ENCODE data around the gene ST6GALNAC5. TPM values are rescaled to one million over a fixed set of nuclear protein-coding genes. Genes with fewer than 3 reads are reported as not detected.

Gene ST6GALNAC5
- total RNA-seq, 4 donors from 2014 or later: not detected

DNA sequence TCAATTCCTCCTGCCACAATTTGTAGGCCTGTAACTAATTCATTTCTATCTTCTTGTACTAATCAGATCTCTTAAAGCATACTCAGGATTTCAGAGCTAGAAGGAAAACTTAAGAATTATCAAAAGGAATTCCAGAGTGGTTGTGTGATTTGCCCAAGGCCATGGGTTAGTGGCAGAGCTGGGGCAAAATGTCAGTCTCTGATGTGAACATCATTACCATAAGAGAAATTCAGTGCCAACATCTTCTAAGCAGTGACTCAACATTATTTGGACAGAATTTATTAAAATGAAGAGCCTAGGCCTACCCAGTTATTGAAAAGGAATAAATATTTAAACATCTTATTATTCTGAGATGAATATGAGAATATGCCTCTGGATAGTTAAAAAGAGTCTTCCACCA lies 14.5 kb downstream of the ST6GALNAC5 start:
- TF ChIP-seq, protein P1, sequence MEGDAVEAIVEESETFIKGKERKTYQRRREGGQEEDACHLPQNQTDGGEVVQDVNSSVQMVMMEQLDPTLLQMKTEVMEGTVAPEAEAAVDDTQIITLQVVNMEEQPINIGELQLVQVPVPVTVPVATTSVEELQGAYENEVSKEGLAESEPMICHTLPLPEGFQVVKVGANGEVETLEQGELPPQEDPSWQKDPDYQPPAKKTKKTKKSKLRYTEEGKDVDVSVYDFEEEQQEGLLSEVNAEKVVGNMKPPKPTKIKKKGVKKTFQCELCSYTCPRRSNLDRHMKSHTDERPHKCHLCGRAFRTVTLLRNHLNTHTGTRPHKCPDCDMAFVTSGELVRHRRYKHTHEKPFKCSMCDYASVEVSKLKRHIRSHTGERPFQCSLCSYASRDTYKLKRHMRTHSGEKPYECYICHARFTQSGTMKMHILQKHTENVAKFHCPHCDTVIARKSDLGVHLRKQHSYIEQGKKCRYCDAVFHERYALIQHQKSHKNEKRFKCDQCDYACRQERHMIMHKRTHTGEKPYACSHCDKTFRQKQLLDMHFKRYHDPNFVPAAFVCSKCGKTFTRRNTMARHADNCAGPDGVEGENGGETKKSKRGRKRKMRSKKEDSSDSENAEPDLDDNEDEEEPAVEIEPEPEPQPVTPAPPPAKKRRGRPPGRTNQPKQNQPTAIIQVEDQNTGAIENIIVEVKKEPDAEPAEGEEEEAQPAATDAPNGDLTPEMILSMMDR (IDR thresholded peaks at IDR 0.05; ENCODE audit: low read depth): no peak

DNA sequence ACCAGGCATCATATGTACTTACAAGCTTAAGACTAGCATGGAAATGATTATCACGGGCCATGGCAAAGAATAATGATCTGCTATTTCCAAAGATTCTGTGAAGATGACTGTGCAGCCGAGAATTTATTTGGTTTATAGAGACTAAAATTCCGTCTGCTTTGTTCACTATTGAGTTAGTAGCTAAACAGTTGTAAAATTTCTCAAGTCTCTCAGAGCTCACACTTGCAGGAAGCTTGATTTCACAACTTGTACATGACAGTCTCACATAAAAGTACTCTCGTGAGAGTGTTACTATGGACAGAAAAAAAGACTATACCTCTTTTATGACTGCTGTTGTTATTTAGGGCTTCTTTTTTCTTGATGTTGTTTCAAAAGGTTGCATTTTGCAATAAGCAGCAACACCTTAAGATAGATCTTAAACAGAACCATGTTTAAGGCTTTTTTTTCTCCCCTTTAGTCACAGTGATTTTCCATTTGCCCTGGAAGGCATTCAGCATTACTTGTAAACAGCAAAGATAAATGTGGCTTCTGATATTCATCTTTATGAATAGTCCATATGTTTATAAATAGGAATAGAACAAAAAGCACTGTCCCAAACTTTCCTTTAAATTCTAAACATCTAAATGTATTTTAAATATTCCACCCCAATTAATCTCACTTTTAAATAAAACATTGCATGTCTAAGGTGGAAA lies 24.8 kb downstream of the ST6GALNAC5 start:
- TF ChIP-seq, protein P1 (IDR thresholded peaks at IDR 0.05; ENCODE audit: low read depth): no peak

DNA sequence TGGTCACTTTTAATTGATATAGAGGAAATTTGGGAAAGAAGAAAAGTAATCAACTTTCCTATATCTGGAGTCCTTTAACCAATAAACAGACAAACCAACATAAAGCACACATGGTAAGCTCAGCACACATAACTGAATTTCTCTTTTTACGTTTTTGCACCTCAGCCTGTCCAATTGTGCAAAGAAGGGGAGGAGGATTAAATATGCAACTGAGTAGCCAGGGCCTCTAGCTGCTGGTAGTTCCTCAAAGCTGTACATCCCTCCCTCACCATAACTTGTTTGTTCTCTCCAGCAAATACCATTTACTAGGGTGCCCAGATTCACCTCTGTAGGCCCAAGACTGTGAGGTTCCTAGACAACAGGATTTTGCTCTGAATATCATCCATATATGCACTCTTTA lies 25.4 kb downstream of the ST6GALNAC5 start:
- TF ChIP-seq, protein P1 (IDR thresholded peaks at IDR 0.05; ENCODE audit: low read depth): no peak

DNA sequence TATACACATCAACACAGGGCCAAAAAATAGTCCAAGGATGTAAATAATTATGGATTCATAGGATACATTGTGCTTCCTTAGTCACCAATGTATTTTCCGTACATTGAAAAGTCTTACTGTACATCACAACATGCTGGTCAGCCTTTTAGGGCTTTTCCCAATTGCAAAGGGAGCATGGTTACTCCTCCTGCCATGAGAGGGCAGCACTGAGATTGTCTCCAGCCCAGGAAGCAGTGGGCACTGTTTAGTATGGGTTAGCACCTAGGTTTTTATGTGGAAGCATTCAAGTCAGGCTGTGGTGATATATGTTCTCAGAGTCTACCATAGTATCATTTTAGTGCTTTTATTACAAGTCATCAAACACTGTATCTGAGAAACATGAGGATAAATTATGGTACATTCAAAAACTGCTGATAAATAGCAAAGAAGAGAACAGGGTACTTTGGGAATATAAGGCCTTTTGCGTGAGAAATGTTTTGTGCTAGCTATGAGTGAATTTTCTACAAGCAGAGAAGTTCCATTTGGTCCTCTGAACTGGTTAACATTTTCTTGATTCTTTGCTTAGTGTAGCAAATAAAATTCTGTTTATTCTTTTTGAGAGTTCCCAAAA lies 34.0 kb downstream of the ST6GALNAC5 start:
- TF ChIP-seq, protein P1 (IDR thresholded peaks at IDR 0.05; ENCODE audit: low read depth): no peak

DNA sequence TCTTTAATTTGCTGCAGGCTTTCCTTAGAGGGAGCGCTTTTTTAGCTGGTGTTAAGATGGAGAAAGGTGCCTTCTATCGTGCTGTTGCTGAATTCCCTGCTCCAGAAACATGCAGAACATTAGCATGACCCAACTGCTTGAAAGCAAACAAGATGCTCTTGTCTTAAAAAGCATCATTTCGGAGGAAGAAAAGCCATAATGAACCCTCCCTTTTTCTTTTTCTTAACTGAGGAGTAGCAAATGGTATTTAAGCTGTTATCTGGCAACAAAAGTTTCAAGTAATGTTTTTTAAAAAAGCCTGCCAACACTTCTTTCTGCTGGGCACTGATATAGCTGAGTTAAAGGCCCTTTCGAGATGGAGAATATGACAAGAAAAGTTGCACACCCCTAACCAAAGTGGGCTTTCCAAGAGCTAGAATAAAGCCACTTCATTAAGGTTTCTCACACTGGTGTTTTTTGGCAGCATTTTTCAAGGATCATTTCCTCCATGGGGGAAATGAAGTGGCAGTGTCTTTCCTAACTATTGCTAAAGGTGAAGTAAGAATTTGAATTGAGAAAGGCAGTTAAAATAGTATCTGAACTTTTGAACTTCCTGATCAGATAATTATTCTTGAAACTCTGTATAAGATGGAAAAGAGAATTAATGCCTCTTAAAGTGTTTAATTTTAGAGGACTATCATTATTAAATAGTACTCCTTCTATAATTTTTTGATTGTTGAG lies 38.8 kb downstream of the ST6GALNAC5 start:
- TF ChIP-seq, protein P1 (IDR thresholded peaks at IDR 0.05; ENCODE audit: low read depth): no peak

DNA sequence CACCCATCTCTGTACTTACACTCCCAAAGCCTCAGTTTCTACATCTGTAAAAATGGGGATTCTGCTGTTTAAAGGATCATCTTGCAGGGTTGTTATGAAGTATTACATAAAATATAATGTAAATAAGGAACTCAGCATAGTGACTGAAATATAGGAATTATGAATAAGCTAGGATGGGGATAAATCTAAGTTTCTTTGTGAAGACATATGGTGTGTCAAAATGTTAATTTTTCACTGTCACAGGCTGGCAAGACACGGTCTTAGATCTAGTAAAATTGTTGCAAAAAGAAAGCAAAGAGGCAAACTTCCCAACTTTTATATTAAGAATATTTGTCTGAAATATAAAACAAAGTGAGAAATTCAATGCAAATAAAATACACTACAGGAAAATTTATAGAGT lies 42.0 kb downstream of the ST6GALNAC5 start:
- TF ChIP-seq, protein P1 (IDR thresholded peaks at IDR 0.05; ENCODE audit: low read depth): no peak

DNA sequence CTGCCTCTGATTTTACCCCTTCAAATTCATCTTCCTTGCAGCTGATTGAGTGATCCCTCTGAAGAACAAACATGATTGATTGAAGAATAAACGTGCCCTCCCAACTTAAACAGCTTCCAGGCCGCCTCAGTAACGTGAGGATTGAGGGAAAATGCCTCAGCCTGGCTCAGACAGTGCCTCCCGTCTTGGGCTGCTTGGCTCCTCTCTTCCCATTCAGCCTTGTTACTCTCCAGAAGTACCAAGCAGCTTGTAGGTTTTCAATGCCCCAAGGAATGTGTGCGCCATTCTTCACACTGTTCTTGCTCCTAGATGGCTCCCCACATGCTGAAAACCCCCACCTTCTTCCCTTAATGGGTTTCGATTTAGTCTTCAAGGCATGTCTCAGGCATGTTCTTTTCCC lies 51.8 kb downstream of the ST6GALNAC5 start:
- TF ChIP-seq, protein P1 (IDR thresholded peaks at IDR 0.05; ENCODE audit: low read depth): no peak
